HEK293 (cell line): Measurements from ENCODE around the gene CDCP1.
A peak's percentile ranks its signal among the peaks of the same experiment; 100 is the strongest.

Experiments
- CTCF ChIA-PET: fragments of 350-600 bp; formaldehyde crosslinking; extraction: SDS; loops from one replicate; lab custom pipeline; 2021; ENCODE audit warnings: antibody characterized with exemption; lab: Yijun Ruan, JAX
- POLR2A ChIA-PET: fragments of 300-600 bp; formaldehyde crosslinking; extraction: SDS; loops from one replicate; lab custom pipeline; 2020; ENCODE audit warnings: antibody characterized with exemption, inconsistent platforms; lab: Yijun Ruan, JAX
- H3K27ac ChIP-seq: fragments of 200-500 bp; sonication (Bioruptor generic); 2 replicates; pipeline ENCODE4 v1.5.1; 2014; ENCODE audit warnings: low read depth, low read length, control low read depth, inconsistent platforms; ENCODE audit errors: extremely low read depth
- H3K36me3 ChIP-seq, 2 experiments: fragments of 200-500 bp in 1 of 2; sonication (Bioruptor generic) in 1 of 2; 1 replicate in 1 of 2; 2 replicates in 1 of 2; pipeline ENCODE4 v1.5.1; 2014 to 2017; ENCODE audit warnings: inconsistent platforms in 2 of 2, low read length in 2 of 2; ENCODE audit not compliant: control insufficient read depth in 2 of 2, insufficient read depth in 1 of 2
- H3K4me1 ChIP-seq: fragments of 200-500 bp; sonication (Bioruptor generic); 2 replicates; pipeline ENCODE4 v1.5.1; 2014; ENCODE audit warnings: mild to moderate bottlenecking, low read length, inconsistent platforms; ENCODE audit not compliant: control insufficient read depth, insufficient read depth
- H3K4me3 ChIP-seq: 2 replicates; pipeline ENCODE4 v1.5.1; 2011; ENCODE audit warnings: low read depth, mild to moderate bottlenecking, control low read depth, low read length, moderate library complexity
- H3K9me3 ChIP-seq: fragments of 200-500 bp; sonication (Bioruptor generic); 2 replicates; pipeline ENCODE4 v1.5.1; 2014; ENCODE audit warnings: low read depth, low read length, inconsistent platforms; ENCODE audit not compliant: control insufficient read depth, insufficient read depth
- BCL11B ChIP-seq: fragments of 450-650 bp; formaldehyde crosslinking; IDR thresholded peaks from 2 replicates; pipeline ENCODE4 v1.5.1; 2016; ENCODE audit warnings: low read depth, missing biosample characterization, missing genetic modification characterization
- HOXA7 ChIP-seq: sonication (generic); formaldehyde crosslinking; IDR thresholded peaks from 2 replicates; pipeline ENCODE4 v1.8.1; 2022; ENCODE audit warnings: missing genetic modification reagents, borderline replicate concordance
- KLF16 ChIP-seq: fragments of 450-650 bp; formaldehyde crosslinking; IDR thresholded peaks from 2 replicates; pipeline ENCODE4 v1.5.1; 2017; ENCODE audit warnings: missing biosample characterization, missing genetic modification characterization
- KLF9 ChIP-seq: fragments of 450-650 bp; formaldehyde crosslinking; IDR thresholded peaks from 2 replicates; pipeline ENCODE4 v1.5.1; 2016; ENCODE audit warnings: missing biosample characterization, missing genetic modification characterization, low read depth
- SALL2 ChIP-seq: fragments of 450-650 bp; formaldehyde crosslinking; IDR thresholded peaks from 2 replicates; pipeline ENCODE4 v1.5.0; 2017; ENCODE audit warnings: missing biosample characterization, mild to moderate bottlenecking, missing genetic modification characterization, borderline replicate concordance
- YY2 ChIP-seq: fragments of 450-650 bp; formaldehyde crosslinking; IDR thresholded peaks from 2 replicates; pipeline ENCODE4 v1.5.1; 2016; ENCODE audit warnings: missing biosample characterization, missing genetic modification characterization
- ZBTB48 ChIP-seq: fragments of 450-650 bp; formaldehyde crosslinking; IDR thresholded peaks from 2 replicates; pipeline ENCODE4 v1.5.1; 2016; ENCODE audit warnings: missing biosample characterization, missing genetic modification characterization
- ZNF155 ChIP-seq: fragments of 450-650 bp; formaldehyde crosslinking; IDR thresholded peaks from 2 replicates; pipeline ENCODE4 v1.5.1; 2016; ENCODE audit warnings: missing biosample characterization, missing genetic modification characterization
- ZNF16 ChIP-seq: fragments of 450-650 bp; formaldehyde crosslinking; IDR thresholded peaks from 2 replicates; pipeline ENCODE4 v1.5.1; 2016; ENCODE audit warnings: low read depth, missing biosample characterization, missing genetic modification characterization
- ZNF175 ChIP-seq: fragments of 450-650 bp; formaldehyde crosslinking; IDR thresholded peaks from 2 replicates; pipeline ENCODE4 v1.5.1; 2016; ENCODE audit warnings: missing biosample characterization, missing genetic modification characterization
- ZNF211 ChIP-seq: fragments of 450-650 bp; formaldehyde crosslinking; IDR thresholded peaks from 2 replicates; pipeline ENCODE4 v1.5.1; 2016; ENCODE audit warnings: low read depth, missing biosample characterization, missing genetic modification characterization
- ZNF324 ChIP-seq: fragments of 450-650 bp; formaldehyde crosslinking; IDR thresholded peaks from 2 replicates; pipeline ENCODE4 v1.5.1; 2016; ENCODE audit warnings: missing biosample characterization, missing genetic modification characterization
- ZNF350 ChIP-seq: fragments of 450-650 bp; formaldehyde crosslinking; IDR thresholded peaks from 2 replicates; pipeline ENCODE4 v1.5.0; 2017; ENCODE audit warnings: missing biosample characterization, mild to moderate bottlenecking, missing genetic modification characterization
- ZNF354C ChIP-seq: fragments of 450-650 bp; formaldehyde crosslinking; IDR thresholded peaks from 2 replicates; pipeline ENCODE4 v1.5.1; 2016; ENCODE audit warnings: missing biosample characterization, missing genetic modification characterization, low read depth, borderline replicate concordance
- ZNF394 ChIP-seq: fragments of 450-650 bp; formaldehyde crosslinking; IDR thresholded peaks from 2 replicates; pipeline ENCODE4 v1.5.1; 2016; ENCODE audit warnings: missing biosample characterization, missing genetic modification characterization, mild to moderate bottlenecking, moderate library complexity, borderline replicate concordance
- ZNF510 ChIP-seq: fragments of 450-650 bp; formaldehyde crosslinking; IDR thresholded peaks from 2 replicates; pipeline ENCODE4 v1.5.1; 2018; ENCODE audit warnings: mild to moderate bottlenecking, missing genetic modification characterization, missing biosample characterization; ENCODE audit not compliant: insufficient replicate concordance
- ZNF529 ChIP-seq: fragments of 450-650 bp; formaldehyde crosslinking; IDR thresholded peaks from 2 replicates; pipeline ENCODE4 v1.5.1; 2017; ENCODE audit warnings: missing genetic modification characterization, missing biosample characterization; ENCODE audit not compliant: insufficient replicate concordance
- ZNF555 ChIP-seq: fragments of 450-650 bp; formaldehyde crosslinking; conservative IDR thresholded peaks from 2 replicates; pipeline ENCODE4 v1.5.1; 2017; ENCODE audit warnings: missing biosample characterization, mild to moderate bottlenecking, missing genetic modification characterization, inconsistent platforms
- ZNF558 ChIP-seq: fragments of 450-650 bp; formaldehyde crosslinking; IDR thresholded peaks from 2 replicates; pipeline ENCODE4 v1.5.1; 2016; ENCODE audit warnings: missing biosample characterization, missing genetic modification characterization
- ZNF571 ChIP-seq: fragments of 450-650 bp; formaldehyde crosslinking; IDR thresholded peaks from 2 replicates; pipeline ENCODE4 v1.5.0; 2017; ENCODE audit warnings: missing biosample characterization, missing genetic modification characterization
- ZNF585B ChIP-seq: fragments of 450-650 bp; formaldehyde crosslinking; IDR thresholded peaks from 2 replicates; pipeline ENCODE4 v1.5.1; 2016; ENCODE audit warnings: missing biosample characterization, missing genetic modification characterization
- ZNF600 ChIP-seq: fragments of 450-650 bp; formaldehyde crosslinking; IDR thresholded peaks from 2 replicates; pipeline ENCODE4 v1.5.1; 2016; ENCODE audit warnings: missing biosample characterization, missing genetic modification characterization
- ZNF626 ChIP-seq: fragments of 450-650 bp; sonication (Bioruptor Pico); formaldehyde crosslinking; IDR thresholded peaks from 2 replicates; pipeline ENCODE4 v1.5.1; 2018; ENCODE audit warnings: missing biosample characterization, missing genetic modification characterization, inconsistent platforms
- ZNF629 ChIP-seq: fragments of 450-650 bp; formaldehyde crosslinking; IDR thresholded peaks from 2 replicates; pipeline ENCODE4 v1.5.1; 2017; ENCODE audit warnings: missing biosample characterization, missing genetic modification characterization
- ZNF677 ChIP-seq: fragments of 450-650 bp; IDR thresholded peaks from 2 replicates; pipeline ENCODE4 v1.5.0; 2018; ENCODE audit warnings: missing biosample characterization, mild to moderate bottlenecking, missing genetic modification characterization, moderate library complexity
- TF ChIP-seq, protein P1 (sequence below): fragments of 450-650 bp; formaldehyde crosslinking; IDR thresholded peaks from 2 replicates; pipeline ENCODE4 v1.5.1; 2017; ENCODE audit warnings: missing biosample characterization, missing genetic modification characterization
- TF ChIP-seq, protein P2 (sequence below): fragments of 450-650 bp; formaldehyde crosslinking; IDR thresholded peaks from 2 replicates; pipeline ENCODE4 v1.5.1; 2016; ENCODE audit warnings: missing biosample characterization, missing genetic modification characterization
- TF ChIP-seq, protein P3 (sequence below): fragments of 450-650 bp; formaldehyde crosslinking; IDR thresholded peaks from 2 replicates; pipeline ENCODE4; 2016; ENCODE audit warnings: missing biosample characterization, missing genetic modification characterization

The CDCP1 gene

DNA sequence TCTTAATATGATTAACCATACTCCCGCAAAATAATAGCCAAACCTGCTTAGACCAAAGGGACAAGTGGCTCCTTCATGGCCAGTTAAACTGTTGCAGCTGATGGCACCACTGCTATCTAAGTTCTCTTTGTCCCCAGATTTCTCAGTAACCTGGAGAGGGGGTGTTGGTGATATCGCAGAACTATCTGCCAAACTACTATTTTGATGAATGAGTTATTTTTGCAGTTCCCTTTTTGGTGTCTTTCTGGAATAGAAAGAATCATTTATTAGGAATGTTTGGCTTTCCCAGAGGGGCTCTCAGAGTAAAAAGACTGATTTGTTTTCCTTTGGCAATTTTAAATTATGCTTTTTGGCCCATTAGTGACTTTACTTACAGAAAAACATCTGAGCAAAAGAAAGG, 87.0 kb downstream of the CDCP1 start:
- CTCF ChIA-PET: no interaction called here

DNA sequence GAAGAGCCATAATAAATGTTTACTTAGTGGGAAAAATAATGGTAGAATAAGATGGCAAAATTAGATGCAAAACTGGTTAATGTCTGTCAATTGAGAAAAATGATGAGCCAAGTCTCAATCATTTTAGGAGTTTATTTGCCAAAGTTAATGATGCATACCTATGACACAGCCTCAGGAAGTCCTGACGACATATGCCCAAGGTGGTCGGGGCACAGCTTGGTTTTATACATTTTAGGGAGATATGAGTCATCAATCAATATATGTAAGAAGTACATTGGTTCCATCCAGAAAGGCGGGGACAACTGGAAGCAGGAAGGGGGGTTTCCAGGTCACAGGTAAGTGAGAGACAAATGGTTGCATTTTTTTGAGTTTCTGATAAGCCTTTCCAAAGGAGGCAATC, 88.6 kb downstream of the CDCP1 start:
- ChIA-PET CTCF (interaction anchor here (3.7 kb wide), 1 partner anchor 15 kb away, joined by 26 read pairs; no protein-coding TSS in a partner anchor), POLR2A (interaction anchor here (0.6 kb wide), 1 partner anchor 517 kb away, joined by 3 read pairs; no protein-coding TSS in a partner anchor)
- Histone ChIP-seq H3K4me1 (no peaks in the 10 kb centered on the region), H3K27ac (no peak overlapping the region), H3K9me3 (no peaks in the 10 kb centered on the region), H3K4me3 (no peak overlapping the region), H3K36me3 (no peaks in the 10 kb centered on the region)
- TF ChIP-seq KLF16 (tag by site-specific recombination): no peak
- peak; percentile 43; the same call in 1 of the 2 replicates for TF ChIP-seq ZNF629 (tag by site-specific recombination)
- no peak for TF ChIP-seq SALL2 (tag by site-specific recombination)
- TF ChIP-seq YY2 (tag by site-specific recombination): no peak
- TF ChIP-seq, all 188 proteins: peak for 1

More for the DNA sequence above, 87.0 kb downstream of the CDCP1 start:
- Histone ChIP-seq H3K4me3 (no peak overlapping the region), H3K4me1 (no peaks in the 10 kb centered on the region), H3K9me3 (no peaks in the 10 kb centered on the region), H3K27ac (no peak overlapping the region), H3K36me3 (no peaks in the 10 kb centered on the region)
- POLR2A ChIA-PET: no interaction called here
- TF ChIP-seq ZNF324 (tag by site-specific recombination) (no peak), HOXA7 (CRISPR knock-in tag) (no peak), ZNF211 (no peak), ZNF600 (no peak), ZNF571 (no peak), ZNF510 (tag by site-specific recombination) (no peak), ZNF555 (tag by site-specific recombination) (no peak), ZNF16 (tag by site-specific recombination) (no peak), ZNF558 (no peak), BCL11B (no peak), ZBTB48 (tag by site-specific recombination) (no peak), KLF9 (tag by site-specific recombination) (no peak)
- TF ChIP-seq, protein P1, sequence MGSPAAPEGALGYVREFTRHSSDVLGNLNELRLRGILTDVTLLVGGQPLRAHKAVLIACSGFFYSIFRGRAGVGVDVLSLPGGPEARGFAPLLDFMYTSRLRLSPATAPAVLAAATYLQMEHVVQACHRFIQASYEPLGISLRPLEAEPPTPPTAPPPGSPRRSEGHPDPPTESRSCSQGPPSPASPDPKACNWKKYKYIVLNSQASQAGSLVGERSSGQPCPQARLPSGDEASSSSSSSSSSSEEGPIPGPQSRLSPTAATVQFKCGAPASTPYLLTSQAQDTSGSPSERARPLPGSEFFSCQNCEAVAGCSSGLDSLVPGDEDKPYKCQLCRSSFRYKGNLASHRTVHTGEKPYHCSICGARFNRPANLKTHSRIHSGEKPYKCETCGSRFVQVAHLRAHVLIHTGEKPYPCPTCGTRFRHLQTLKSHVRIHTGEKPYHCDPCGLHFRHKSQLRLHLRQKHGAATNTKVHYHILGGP (tag by site-specific recombination): no peak

DNA sequence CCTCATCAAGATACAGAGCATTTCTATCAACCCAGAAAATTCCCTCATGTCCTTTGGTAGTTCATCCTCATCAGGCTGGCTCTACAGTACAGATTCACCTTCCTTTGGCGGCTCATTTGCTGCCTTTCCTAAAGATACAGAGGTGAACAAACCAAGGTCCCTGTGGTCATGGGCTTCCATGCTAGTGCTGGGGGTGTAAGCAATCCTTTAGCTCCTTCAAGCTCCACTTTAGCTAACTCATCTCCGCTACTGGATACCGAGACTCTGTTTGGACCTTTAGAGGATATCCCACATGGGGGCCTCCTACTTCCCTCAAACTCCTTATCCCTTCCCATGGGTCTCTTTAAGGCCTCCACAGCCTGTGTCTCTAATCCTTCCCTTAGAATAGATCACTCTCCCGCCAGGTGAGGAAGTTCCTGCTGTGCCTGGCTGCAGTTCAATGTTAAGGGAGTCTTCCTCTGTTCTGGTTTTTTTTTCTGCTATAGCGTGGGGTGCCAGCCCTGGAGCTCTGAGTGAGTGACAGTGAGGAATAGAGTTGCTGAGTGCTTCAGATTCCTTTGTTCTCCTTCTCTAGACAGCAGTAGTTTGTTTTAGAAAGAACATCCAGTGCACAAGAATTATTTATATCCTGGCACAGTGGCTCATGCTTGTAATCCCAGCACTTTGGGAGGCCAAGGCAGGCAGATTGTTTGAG, 89.4 kb downstream of the CDCP1 start:
- CTCF ChIA-PET: interaction anchor here (0.6 to 3.7 kb wide), 3 partner anchors 14 to 153 kb away, joined by 3 to 26 read pairs (median 10); no protein-coding TSS in a partner anchor
- Histone ChIP-seq H3K4me3 (no peak overlapping the region), H3K36me3 (no peaks in the 10 kb centered on the region), H3K9me3 (no peaks in the 10 kb centered on the region), H3K27ac (no peak overlapping the region), H3K4me1 (no peaks in the 10 kb centered on the region)
- POLR2A ChIA-PET: interaction anchor here (0.6 kb wide), 1 partner anchor 516 kb away, joined by 3 read pairs; no protein-coding TSS in a partner anchor
- TF ChIP-seq ZNF585B (no peak), ZNF394 (tag by site-specific recombination) (no peak), ZNF155 (tag by site-specific recombination) (no peak), ZNF677 (tag by site-specific recombination) (no peak), ZBTB48 (tag by site-specific recombination) (no peak), ZNF350 (tag by site-specific recombination) (no peak), ZNF626 (no peak), ZNF175 (tag by site-specific recombination) (no peak), ZNF529 (tag by site-specific recombination) (no peak), ZNF354C (tag by site-specific recombination) (no peak)
- TF ChIP-seq, protein P2, sequence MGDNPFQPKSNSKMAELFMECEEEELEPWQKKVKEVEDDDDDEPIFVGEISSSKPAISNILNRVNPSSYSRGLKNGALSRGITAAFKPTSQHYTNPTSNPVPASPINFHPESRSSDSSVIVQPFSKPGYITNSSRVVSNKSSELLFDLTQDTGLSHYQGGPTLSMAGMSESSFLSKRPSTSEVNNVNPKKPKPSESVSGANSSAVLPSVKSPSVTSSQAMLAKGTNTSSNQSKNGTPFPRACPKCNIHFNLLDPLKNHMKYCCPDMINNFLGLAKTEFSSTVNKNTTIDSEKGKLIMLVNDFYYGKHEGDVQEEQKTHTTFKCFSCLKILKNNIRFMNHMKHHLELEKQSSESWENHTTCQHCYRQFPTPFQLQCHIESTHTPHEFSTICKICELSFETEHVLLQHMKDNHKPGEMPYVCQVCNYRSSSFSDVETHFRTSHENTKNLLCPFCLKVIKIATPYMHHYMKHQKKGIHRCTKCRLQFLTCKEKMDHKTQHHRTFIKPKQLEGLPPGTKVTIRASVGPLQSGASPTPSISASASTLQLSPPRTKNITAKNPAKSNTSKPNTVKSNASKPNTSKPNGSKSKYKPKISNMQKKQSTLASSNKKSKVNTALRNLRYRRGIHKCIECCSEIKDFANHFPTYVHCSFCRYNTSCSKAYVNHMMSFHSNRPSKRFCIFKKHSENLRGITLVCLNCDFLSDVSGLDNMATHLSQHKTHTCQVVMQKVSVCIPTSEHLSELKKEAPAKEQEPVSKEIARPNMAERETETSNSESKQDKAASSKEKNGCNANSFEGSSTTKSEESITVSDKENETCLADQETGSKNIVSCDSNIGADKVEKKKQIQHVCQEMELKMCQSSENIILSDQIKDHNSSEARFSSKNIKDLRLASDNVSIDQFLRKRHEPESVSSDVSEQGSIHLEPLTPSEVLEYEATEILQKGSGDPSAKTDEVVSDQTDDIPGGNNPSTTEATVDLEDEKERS (tag by site-specific recombination): no peak
- TF ChIP-seq, protein P3, sequence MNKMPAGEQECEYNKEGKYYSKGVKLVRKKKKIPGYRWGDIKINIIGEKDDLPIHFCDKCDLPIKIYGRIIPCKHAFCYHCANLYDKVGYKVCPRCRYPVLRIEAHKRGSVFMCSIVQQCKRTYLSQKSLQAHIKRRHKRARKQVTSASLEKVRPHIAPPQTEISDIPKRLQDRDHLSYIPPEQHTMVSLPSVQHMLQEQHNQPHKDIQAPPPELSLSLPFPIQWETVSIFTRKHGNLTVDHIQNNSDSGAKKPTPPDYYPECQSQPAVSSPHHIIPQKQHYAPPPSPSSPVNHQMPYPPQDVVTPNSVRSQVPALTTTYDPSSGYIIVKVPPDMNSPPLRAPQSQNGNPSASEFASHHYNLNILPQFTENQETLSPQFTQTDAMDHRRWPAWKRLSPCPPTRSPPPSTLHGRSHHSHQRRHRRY (tag by site-specific recombination): no peak
